Endodermal cell (in vitro differentiated cells): ENCODE results near the gene CD22. TPM values are rescaled to one million over a fixed set of nuclear protein-coding genes. Genes with fewer than 3 reads are reported as not detected.
"Not testable (repeated sequence)": the region's sequence is repeated elsewhere in the genome, so short reads cannot be mapped to it uniquely, and the experiment has no call there.

Experiments used
- DNase-seq: peaks from one replicate; pipeline ENCODE4 v3.0.0-alpha.2; 2017
- H3K27ac ChIP-seq: 2 replicates; pipeline ENCODE4 v1.5.1; 2013; ENCODE audit warnings: mild to moderate bottlenecking, low read depth, low read length, moderate library complexity
- H3K27me3 ChIP-seq: 2 replicates; pipeline ENCODE4 v1.6.1; 2013; ENCODE audit warnings: mild to moderate bottlenecking, low read length, moderate library complexity; ENCODE audit not compliant: insufficient read depth, control insufficient read depth, poor library complexity, severe bottlenecking
- H3K36me3 ChIP-seq: 2 replicates; pipeline ENCODE4 v1.7.0; 2013; ENCODE audit warnings: mild to moderate bottlenecking, low read length, moderate library complexity; ENCODE audit not compliant: control insufficient read depth, insufficient read depth
- H3K4me1 ChIP-seq: one replicate; pipeline ENCODE4 v1.7.0; 2013; ENCODE audit warnings: low read length; ENCODE audit not compliant: control insufficient read depth, insufficient read depth
- H3K4me3 ChIP-seq: 2 replicates; pipeline ENCODE4 v1.5.1; 2013; ENCODE audit warnings: mild to moderate bottlenecking, low read length, moderate library complexity
- H3K9ac ChIP-seq: 2 replicates; pipeline ENCODE4 v1.6.1; 2013; ENCODE audit warnings: mild to moderate bottlenecking, low read length, moderate library complexity; ENCODE audit not compliant: poor library complexity, severe bottlenecking; ENCODE audit errors: extremely low read depth
- H3K9me3 ChIP-seq: 2 replicates; pipeline ENCODE4 v1.6.1; 2013; ENCODE audit warnings: mild to moderate bottlenecking, low read length, moderate library complexity; ENCODE audit not compliant: control insufficient read depth
- H3K27ac Mint-ChIP-seq: 2 replicates; pipeline ENCODE4 v1.8.0; 2020; ENCODE audit warnings: mixed read lengths
- H3K27me3 Mint-ChIP-seq: 2 replicates; pipeline ENCODE4 v1.8.0; 2021; ENCODE audit warnings: mild to moderate bottlenecking, mixed read lengths; ENCODE audit not compliant: insufficient read depth
- H3K36me3 Mint-ChIP-seq: 2 replicates; pipeline ENCODE4 v1.8.0; 2020; ENCODE audit warnings: low read depth, mixed read lengths
- H3K4me1 Mint-ChIP-seq: 2 replicates; pipeline ENCODE4 v1.8.0; 2020; ENCODE audit warnings: mixed read lengths
- H3K4me3 Mint-ChIP-seq: 2 replicates; pipeline ENCODE4 v1.8.0; 2020; ENCODE audit warnings: mild to moderate bottlenecking, moderate library complexity, mixed read lengths
- H3K9me3 Mint-ChIP-seq: 2 replicates; pipeline ENCODE4 v1.8.0; 2020; ENCODE audit warnings: mild to moderate bottlenecking, mixed read lengths
- WGBS, 2 experiments: methylation state at CpG; one replicate each; pipeline versions ENCODE4 v1.1.5 to v1.1.7; 2013; ENCODE audit warnings: missing lambda C conversion rate in 2 of 2, mixed read lengths in 1 of 2; ENCODE audit not compliant: insufficient coverage in 1 of 2, insufficient read length in 1 of 2; 5-methylcytosine and 5-hydroxymethylcytosine counted together
- total RNA-seq, 2 donors: library from RNA; stranded (reverse); fragmentation: NEBNext Ultra II Directional in 1 of 2; extraction: Animal tissue kit (Norgen Biotek cat#: 25700) in 1 of 2; gene quantifications; 2 replicates in 1 of 2; 3 replicates in 1 of 2; pipeline ENCODE4 v1.2.1, GENCODE V29; 2021
- TF ChIP-seq, protein P1 (sequence below): fragments of 200-600 bp; sonication (generic); conservative IDR thresholded peaks from 2 replicates; pipeline ENCODE4 v1.5.0; 2021; ENCODE audit warnings: antibody characterized with exemption, mild to moderate bottlenecking

The CD22 gene
- total RNA-seq, 2 donors from 2014 or later: not detected

DNA sequence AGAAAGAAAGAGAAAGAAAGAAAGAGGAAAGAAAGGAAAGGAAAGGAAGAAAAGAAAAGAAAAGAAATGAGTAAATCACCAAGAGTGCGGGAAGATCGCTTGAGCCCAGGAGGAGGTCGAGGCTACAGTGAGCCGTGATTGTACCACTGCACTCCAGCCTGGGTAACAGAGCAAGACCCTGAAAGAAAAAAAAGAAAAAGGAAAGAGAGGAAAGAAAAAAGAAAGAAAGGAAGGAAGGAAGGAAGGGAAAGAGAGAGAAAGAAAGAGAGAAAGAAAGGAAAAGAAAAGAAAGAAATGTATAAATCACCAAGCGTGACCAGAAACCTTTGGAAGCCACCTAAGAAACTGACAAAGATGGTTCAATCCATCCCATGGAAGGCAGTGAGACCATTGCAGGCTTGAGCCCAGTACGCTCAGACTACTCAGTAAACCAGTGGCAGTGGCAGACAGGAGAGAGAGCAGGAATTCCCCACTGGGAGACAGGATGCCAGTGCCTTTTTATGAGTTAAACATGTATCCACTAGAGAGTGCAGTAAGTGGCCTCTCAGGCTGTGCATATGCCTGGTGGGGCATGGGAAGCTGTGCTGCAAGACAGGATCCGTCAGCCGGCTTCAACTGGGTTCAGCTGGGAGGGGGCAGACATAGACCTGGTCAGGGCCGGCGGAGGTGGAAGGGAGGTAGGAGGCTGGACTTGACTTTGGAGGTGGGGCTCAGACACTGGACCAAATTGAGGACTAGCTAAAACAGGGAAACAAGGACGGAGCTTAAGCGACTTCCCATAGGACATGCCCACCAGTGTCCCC is 46.7 kb downstream of the CD22 start:
- no peak for DNase-seq
- no peak overlapping the region for H3K27ac Mint-ChIP-seq
- Histone ChIP-seq H3K36me3 (no peaks in the 10 kb centered on the region), H3K27ac (no peak overlapping the region), H3K4me1 (no peaks in the 10 kb centered on the region), H3K9me3 (no peaks in the 10 kb centered on the region), H3K4me3 (no peak overlapping the region), H3K9ac (no peak overlapping the region), H3K27me3 (no peaks in the 10 kb centered on the region)
- H3K9me3 Mint-ChIP-seq: peaks cover 15% of the 10 kb centered on the region
- TF ChIP-seq, protein P1, sequence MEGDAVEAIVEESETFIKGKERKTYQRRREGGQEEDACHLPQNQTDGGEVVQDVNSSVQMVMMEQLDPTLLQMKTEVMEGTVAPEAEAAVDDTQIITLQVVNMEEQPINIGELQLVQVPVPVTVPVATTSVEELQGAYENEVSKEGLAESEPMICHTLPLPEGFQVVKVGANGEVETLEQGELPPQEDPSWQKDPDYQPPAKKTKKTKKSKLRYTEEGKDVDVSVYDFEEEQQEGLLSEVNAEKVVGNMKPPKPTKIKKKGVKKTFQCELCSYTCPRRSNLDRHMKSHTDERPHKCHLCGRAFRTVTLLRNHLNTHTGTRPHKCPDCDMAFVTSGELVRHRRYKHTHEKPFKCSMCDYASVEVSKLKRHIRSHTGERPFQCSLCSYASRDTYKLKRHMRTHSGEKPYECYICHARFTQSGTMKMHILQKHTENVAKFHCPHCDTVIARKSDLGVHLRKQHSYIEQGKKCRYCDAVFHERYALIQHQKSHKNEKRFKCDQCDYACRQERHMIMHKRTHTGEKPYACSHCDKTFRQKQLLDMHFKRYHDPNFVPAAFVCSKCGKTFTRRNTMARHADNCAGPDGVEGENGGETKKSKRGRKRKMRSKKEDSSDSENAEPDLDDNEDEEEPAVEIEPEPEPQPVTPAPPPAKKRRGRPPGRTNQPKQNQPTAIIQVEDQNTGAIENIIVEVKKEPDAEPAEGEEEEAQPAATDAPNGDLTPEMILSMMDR: no peak
- H3K4me1 Mint-ChIP-seq: no peaks in the 10 kb centered on the region
- peaks cover 9% of the 10 kb centered on the region for H3K27me3 Mint-ChIP-seq
- H3K36me3 Mint-ChIP-seq: no peaks in the 10 kb centered on the region
- no peak overlapping the region for H3K4me3 Mint-ChIP-seq
- 94 to 97% methylated on average over 8 to 12 of the region's 12 CpGs for WGBS, 2 experiments

DNA sequence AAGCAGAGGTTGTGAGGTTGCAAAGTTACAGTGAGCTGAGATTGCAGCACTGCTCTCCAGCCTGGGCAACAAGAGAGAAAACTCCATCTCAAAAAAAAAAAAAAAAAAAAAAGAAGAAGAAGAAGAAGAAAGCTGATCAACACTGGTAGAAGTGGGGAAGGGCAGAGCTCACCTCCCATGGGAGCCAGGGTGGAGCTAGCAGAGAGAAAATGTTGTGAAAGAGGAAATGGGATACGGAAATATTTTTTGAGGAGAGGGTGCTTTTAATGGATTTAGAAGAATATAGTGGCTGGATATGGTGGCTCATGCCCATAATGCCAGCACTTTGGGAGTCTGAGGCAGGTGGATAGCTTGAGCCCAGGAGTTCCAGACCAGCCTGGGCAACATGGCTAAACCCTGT is 48.7 kb downstream of the CD22 start:
- Mint-ChIP-seq H3K4me1 (no peaks in the 10 kb centered on the region), H3K27ac (no peak overlapping the region), H3K4me3 (no peak overlapping the region), H3K36me3 (no peaks in the 10 kb centered on the region), H3K27me3 (peaks cover 18% of the 10 kb centered on the region), H3K9me3 (peaks cover 25% of the 10 kb centered on the region)
- Histone ChIP-seq H3K27ac (no peak overlapping the region), H3K4me1 (no peaks in the 10 kb centered on the region), H3K36me3 (no peaks in the 10 kb centered on the region), H3K9me3 (peaks cover 7% of the 10 kb centered on the region), H3K9ac (no peak overlapping the region), H3K27me3 (no peaks in the 10 kb centered on the region), H3K4me3 (no peak overlapping the region)
- DNase-seq: no peak
- TF ChIP-seq, protein P1: no peak
- 80 to 95% methylated on average over 1 of the region's 1 CpG for WGBS, 2 experiments

DNA sequence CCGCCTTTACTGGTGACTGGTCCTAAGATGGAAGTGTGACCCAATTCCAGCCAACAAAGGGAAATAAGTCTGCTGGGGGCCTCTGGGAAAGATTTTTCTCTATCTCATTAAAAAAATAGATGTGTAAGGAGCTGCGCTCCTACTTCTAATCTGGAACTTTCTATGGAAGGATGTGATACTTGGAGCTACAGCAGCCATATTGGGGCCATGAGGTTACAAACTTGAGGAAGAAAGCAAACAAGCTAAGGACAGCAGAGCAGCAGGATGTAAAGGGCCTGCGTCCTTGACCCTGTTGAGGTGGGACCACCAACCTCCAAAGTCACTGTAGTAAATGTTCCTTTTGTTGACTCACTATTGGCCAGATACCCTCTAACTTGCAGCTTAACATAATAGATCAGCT is 49.4 kb downstream of the CD22 start:
- DNase-seq: no peak
- Mint-ChIP-seq H3K9me3 (peaks cover 32% of the 10 kb centered on the region), H3K27ac (no peak overlapping the region), H3K4me1 (no peaks in the 10 kb centered on the region), H3K27me3 (peaks cover 17% of the 10 kb centered on the region), H3K4me3 (no peak overlapping the region), H3K36me3 (no peaks in the 10 kb centered on the region)
- TF ChIP-seq, protein P1: no peak
- H3K4me1 ChIP-seq: no peaks in the 10 kb centered on the region
- no peak overlapping the region for H3K27ac ChIP-seq
- no peak overlapping the region for H3K4me3 ChIP-seq
- no peaks in the 10 kb centered on the region for H3K27me3 ChIP-seq
- 93 to 97% methylated on average over 3 of the region's 3 CpGs for WGBS, 2 experiments
- H3K9ac ChIP-seq: no peak overlapping the region
- H3K36me3 ChIP-seq: no peaks in the 10 kb centered on the region
- H3K9me3 ChIP-seq: peaks cover 12% of the 10 kb centered on the region

DNA sequence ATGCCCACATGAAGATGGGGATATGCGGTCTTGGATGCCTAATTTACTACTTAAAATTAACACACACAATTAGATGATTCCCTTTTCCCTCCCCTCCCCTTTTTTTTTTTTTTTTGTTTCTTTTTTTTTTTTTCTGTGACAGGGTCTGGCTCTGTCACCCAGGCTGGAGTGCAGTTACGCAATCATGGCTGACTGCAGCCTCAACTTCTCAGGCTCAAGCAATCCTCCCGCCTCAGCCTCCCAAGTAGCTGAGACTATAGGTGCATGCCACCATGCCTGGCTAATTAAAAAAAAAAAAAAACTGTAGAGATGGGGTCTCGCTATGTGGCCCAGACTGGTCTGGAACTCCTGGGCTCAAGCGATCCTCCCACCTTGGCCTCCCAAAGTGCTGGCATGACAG is 50.6 kb downstream of the CD22 start:
- peaks cover 19% of the 10 kb centered on the region for H3K9me3 ChIP-seq
- H3K27me3 ChIP-seq, H3K27ac Mint-ChIP-seq, H3K4me1 Mint-ChIP-seq, DNase-seq, H3K4me3 ChIP-seq, H3K27ac ChIP-seq, H3K4me1 ChIP-seq, H3K36me3 Mint-ChIP-seq, H3K36me3 ChIP-seq, H3K4me3 Mint-ChIP-seq, H3K9ac ChIP-seq: not testable (repeated sequence)
- Mint-ChIP-seq H3K9me3 (peaks cover 42% of the 10 kb centered on the region), H3K27me3 (peaks cover 17% of the 10 kb centered on the region)
- 98% methylated on average over 3 to 5 of the region's 5 CpGs for WGBS, 2 experiments
